Measurements from ENCODE around the gene FANCC.

DNA sequence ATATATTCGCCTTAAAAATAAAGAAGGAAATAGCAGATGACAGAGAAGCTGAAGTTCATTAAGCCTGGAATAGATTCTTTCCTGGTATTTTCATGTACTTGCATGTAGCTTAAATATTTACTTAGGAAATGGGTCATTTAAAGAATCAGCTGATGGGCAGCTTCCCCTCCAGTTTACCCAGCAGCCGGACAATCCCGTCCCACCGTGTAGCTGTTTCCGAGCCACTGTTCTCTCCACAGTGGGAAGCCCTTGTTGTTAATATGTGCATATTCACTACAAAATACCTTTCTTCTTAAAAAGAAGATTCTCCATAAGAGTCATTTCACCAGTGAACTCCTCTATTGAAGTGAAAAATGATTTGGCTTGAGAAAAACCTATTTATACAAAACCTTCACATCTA, 187.0 kb downstream of the FANCC start:
- TF ChIP-seq TAF1 (IDR thresholded peaks at IDR 0.05; ENCODE audit: borderline replicate concordance, low read depth, low read length) (no peak), YY1 (IDR thresholded peaks at IDR 0.05; ENCODE audit: low read depth) (no peak), RAD21 (IDR thresholded peaks at IDR 0.05; ENCODE audit: low read length) (no peak), FOXJ3 (CRISPR knock-in tag; IDR thresholded peaks at IDR 0.05) (no peak), SMC3 (IDR thresholded peaks at IDR 0.05; ENCODE audit: low read depth, low read length) (no peak), SIN3A (IDR thresholded peaks at IDR 0.05; ENCODE audit: borderline replicate concordance, low read depth, low read length) (no peak), USF1 (IDR thresholded peaks at IDR 0.05; ENCODE audit: borderline replicate concordance, low read depth) (no peak), GABPA (IDR thresholded peaks at IDR 0.05; ENCODE audit: low read depth) (no peak)
- TF ChIP-seq, protein P1, sequence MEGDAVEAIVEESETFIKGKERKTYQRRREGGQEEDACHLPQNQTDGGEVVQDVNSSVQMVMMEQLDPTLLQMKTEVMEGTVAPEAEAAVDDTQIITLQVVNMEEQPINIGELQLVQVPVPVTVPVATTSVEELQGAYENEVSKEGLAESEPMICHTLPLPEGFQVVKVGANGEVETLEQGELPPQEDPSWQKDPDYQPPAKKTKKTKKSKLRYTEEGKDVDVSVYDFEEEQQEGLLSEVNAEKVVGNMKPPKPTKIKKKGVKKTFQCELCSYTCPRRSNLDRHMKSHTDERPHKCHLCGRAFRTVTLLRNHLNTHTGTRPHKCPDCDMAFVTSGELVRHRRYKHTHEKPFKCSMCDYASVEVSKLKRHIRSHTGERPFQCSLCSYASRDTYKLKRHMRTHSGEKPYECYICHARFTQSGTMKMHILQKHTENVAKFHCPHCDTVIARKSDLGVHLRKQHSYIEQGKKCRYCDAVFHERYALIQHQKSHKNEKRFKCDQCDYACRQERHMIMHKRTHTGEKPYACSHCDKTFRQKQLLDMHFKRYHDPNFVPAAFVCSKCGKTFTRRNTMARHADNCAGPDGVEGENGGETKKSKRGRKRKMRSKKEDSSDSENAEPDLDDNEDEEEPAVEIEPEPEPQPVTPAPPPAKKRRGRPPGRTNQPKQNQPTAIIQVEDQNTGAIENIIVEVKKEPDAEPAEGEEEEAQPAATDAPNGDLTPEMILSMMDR (IDR thresholded peaks at IDR 0.05) = no peak
- TF ChIP-seq, protein P2, sequence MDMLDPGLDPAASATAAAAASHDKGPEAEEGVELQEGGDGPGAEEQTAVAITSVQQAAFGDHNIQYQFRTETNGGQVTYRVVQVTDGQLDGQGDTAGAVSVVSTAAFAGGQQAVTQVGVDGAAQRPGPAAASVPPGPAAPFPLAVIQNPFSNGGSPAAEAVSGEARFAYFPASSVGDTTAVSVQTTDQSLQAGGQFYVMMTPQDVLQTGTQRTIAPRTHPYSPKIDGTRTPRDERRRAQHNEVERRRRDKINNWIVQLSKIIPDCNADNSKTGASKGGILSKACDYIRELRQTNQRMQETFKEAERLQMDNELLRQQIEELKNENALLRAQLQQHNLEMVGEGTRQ (IDR thresholded peaks at IDR 0.05; ENCODE audit: borderline replicate concordance, low read depth, low read length) = no peak
- TF ChIP-seq, protein P3, sequence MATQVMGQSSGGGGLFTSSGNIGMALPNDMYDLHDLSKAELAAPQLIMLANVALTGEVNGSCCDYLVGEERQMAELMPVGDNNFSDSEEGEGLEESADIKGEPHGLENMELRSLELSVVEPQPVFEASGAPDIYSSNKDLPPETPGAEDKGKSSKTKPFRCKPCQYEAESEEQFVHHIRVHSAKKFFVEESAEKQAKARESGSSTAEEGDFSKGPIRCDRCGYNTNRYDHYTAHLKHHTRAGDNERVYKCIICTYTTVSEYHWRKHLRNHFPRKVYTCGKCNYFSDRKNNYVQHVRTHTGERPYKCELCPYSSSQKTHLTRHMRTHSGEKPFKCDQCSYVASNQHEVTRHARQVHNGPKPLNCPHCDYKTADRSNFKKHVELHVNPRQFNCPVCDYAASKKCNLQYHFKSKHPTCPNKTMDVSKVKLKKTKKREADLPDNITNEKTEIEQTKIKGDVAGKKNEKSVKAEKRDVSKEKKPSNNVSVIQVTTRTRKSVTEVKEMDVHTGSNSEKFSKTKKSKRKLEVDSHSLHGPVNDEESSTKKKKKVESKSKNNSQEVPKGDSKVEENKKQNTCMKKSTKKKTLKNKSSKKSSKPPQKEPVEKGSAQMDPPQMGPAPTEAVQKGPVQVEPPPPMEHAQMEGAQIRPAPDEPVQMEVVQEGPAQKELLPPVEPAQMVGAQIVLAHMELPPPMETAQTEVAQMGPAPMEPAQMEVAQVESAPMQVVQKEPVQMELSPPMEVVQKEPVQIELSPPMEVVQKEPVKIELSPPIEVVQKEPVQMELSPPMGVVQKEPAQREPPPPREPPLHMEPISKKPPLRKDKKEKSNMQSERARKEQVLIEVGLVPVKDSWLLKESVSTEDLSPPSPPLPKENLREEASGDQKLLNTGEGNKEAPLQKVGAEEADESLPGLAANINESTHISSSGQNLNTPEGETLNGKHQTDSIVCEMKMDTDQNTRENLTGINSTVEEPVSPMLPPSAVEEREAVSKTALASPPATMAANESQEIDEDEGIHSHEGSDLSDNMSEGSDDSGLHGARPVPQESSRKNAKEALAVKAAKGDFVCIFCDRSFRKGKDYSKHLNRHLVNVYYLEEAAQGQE (IDR thresholded peaks at IDR 0.05; ENCODE audit: low read depth, low read length) = no peak
